ENCODE data around the gene ZBTB4. TPM values are rescaled to one million over a fixed set of nuclear protein-coding genes. Genes with fewer than 3 reads are reported as not detected.

Gene ZBTB4
- polyA plus RNA-seq, 1 donor from 2014 or later = 8.0 TPM

DNA sequence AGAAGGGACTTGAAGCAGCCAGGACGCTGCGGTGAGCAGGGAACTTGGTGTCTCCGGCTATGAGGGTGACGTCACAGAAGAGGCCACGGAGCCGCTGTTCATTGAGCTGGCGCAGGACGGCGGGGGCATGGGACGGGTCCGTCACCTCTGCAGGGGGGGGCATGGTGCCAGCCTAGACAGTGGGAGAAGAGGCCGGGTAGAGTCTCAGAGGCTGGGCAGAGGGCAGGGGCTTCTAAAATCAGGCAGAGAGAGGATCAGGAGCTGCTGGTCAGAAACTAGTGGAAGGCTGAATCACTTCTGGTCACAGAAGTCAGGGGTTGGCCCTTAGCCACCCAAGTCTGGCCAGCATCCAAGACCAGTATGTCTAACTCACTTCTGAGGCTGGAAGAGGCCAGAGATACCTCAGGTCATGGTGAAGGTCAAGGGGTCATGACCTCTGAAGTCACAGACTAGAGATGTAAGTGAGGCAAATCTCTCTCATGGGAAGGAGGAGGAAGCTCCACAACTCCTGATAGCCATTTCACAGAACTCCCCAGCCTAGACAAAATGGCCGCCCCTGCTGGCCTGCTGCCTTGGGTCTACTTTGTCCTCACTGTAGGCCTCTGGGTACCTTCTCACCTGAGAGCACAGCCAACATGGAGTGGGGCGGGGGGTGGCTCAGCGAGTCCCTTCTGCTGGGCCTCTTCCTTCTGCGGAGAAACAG, 12.6 kb downstream of the ZBTB4 start:
- no peaks in the 10 kb centered on the region for H3K9me3 ChIP-seq (ENCODE audit: low read length)
- H3K27me3 ChIP-seq (ENCODE audit: insufficient read depth, low read depth, low read length) = no peaks in the 10 kb centered on the region
- no peak overlapping the region for H3K4me2 ChIP-seq (ENCODE audit: low read length)
- H3K9ac ChIP-seq (ENCODE audit: low read length) = no peak overlapping the region
- H3K27ac ChIP-seq (ENCODE audit: low read length) = no peak overlapping the region
- no peaks in the 10 kb centered on the region for H4K20me1 ChIP-seq (ENCODE audit: insufficient read depth)
- no peak for TF ChIP-seq POLR2AphosphoS5 (IDR thresholded peaks at IDR 0.05)
- no peaks in the 10 kb centered on the region for H3K36me3 ChIP-seq (ENCODE audit: insufficient read depth, low read length)
- H3K4me3 ChIP-seq (ENCODE audit: low read length) = no peak overlapping the region
- peaks cover 3% of the 10 kb centered on the region for H3K79me2 ChIP-seq (replicated peaks; ENCODE audit: insufficient read depth, low read length)
- no peak overlapping the region for H2AFZ ChIP-seq (ENCODE audit: low read depth, low read length)
- H3K9me2 ChIP-seq (ENCODE audit: insufficient read depth, low read length) = no peaks in the 10 kb centered on the region
- no peaks in the 10 kb centered on the region for H3F3A ChIP-seq (ENCODE audit: insufficient read depth, low read length, poor library complexity, severe bottlenecking)

DNA sequence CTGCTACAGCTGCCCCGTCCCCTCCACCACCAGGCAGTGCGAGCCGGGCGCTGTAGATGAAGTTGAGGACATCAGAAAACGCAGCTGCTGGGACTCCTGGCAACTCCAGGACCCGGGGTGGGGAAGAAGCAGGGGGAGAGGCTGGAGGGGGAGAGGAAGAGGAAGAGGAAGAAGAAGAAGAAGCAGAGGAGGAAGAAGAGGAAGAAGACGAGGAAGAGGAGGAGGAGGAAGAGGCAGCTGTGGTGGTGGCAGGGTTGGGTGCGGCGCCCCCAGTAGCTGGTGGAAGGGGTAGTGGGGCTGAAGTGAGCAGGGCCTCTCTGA, 13.2 kb downstream of the ZBTB4 start:
- H3K27me3 ChIP-seq (ENCODE audit: insufficient read depth, low read depth, low read length) = no peaks in the 10 kb centered on the region
- H3K27ac ChIP-seq (ENCODE audit: low read length) = no peak overlapping the region
- H2AFZ ChIP-seq (ENCODE audit: low read depth, low read length) = no peak overlapping the region
- no peaks in the 10 kb centered on the region for H4K20me1 ChIP-seq (ENCODE audit: insufficient read depth)
- peaks cover 3% of the 10 kb centered on the region for H3K79me2 ChIP-seq (replicated peaks; ENCODE audit: insufficient read depth, low read length)
- no peak overlapping the region for H3K4me2 ChIP-seq (ENCODE audit: low read length)
- H3K36me3 ChIP-seq (ENCODE audit: insufficient read depth, low read length) = no peaks in the 10 kb centered on the region
- no peaks in the 10 kb centered on the region for H3K9me3 ChIP-seq (ENCODE audit: low read length)
- no peak overlapping the region for H3K9ac ChIP-seq (ENCODE audit: low read length)
- no peak overlapping the region for H3K4me3 ChIP-seq (ENCODE audit: low read length)
- H3K9me2 ChIP-seq (ENCODE audit: insufficient read depth, low read length) = no peaks in the 10 kb centered on the region
- no peaks in the 10 kb centered on the region for H3F3A ChIP-seq (ENCODE audit: insufficient read depth, low read length, poor library complexity, severe bottlenecking)
- no peak for TF ChIP-seq SMC3 (conservative IDR thresholded peaks at IDR 0.05; ENCODE audit: poor library complexity)
- TF ChIP-seq, protein P1, sequence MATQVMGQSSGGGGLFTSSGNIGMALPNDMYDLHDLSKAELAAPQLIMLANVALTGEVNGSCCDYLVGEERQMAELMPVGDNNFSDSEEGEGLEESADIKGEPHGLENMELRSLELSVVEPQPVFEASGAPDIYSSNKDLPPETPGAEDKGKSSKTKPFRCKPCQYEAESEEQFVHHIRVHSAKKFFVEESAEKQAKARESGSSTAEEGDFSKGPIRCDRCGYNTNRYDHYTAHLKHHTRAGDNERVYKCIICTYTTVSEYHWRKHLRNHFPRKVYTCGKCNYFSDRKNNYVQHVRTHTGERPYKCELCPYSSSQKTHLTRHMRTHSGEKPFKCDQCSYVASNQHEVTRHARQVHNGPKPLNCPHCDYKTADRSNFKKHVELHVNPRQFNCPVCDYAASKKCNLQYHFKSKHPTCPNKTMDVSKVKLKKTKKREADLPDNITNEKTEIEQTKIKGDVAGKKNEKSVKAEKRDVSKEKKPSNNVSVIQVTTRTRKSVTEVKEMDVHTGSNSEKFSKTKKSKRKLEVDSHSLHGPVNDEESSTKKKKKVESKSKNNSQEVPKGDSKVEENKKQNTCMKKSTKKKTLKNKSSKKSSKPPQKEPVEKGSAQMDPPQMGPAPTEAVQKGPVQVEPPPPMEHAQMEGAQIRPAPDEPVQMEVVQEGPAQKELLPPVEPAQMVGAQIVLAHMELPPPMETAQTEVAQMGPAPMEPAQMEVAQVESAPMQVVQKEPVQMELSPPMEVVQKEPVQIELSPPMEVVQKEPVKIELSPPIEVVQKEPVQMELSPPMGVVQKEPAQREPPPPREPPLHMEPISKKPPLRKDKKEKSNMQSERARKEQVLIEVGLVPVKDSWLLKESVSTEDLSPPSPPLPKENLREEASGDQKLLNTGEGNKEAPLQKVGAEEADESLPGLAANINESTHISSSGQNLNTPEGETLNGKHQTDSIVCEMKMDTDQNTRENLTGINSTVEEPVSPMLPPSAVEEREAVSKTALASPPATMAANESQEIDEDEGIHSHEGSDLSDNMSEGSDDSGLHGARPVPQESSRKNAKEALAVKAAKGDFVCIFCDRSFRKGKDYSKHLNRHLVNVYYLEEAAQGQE (IDR thresholded peaks at IDR 0.05; ENCODE audit: borderline replicate concordance) = no peak
- no peak for TF ChIP-seq TAF1 (IDR thresholded peaks at IDR 0.05; ENCODE audit: low read depth)
- no peak for TF ChIP-seq RAD21 (conservative IDR thresholded peaks at IDR 0.05)
- TF ChIP-seq EZH2 (IDR thresholded peaks at IDR 0.05; ENCODE audit: borderline replicate concordance, insufficient read depth, low read length, poor library complexity, severe bottlenecking) = no peak
- no peak for TF ChIP-seq POLR2AphosphoS5 (IDR thresholded peaks at IDR 0.05)
- TF ChIP-seq EP300 (conservative IDR thresholded peaks at IDR 0.05; ENCODE audit: poor library complexity, severe bottlenecking) = no peak
- TF ChIP-seq, protein P2, sequence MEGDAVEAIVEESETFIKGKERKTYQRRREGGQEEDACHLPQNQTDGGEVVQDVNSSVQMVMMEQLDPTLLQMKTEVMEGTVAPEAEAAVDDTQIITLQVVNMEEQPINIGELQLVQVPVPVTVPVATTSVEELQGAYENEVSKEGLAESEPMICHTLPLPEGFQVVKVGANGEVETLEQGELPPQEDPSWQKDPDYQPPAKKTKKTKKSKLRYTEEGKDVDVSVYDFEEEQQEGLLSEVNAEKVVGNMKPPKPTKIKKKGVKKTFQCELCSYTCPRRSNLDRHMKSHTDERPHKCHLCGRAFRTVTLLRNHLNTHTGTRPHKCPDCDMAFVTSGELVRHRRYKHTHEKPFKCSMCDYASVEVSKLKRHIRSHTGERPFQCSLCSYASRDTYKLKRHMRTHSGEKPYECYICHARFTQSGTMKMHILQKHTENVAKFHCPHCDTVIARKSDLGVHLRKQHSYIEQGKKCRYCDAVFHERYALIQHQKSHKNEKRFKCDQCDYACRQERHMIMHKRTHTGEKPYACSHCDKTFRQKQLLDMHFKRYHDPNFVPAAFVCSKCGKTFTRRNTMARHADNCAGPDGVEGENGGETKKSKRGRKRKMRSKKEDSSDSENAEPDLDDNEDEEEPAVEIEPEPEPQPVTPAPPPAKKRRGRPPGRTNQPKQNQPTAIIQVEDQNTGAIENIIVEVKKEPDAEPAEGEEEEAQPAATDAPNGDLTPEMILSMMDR (IDR thresholded peaks at IDR 0.05; ENCODE audit: poor library complexity, severe bottlenecking) = no peak
- no peak for TF ChIP-seq MXI1 (conservative IDR thresholded peaks at IDR 0.05; ENCODE audit: poor library complexity, severe bottlenecking)

All from neural cell (in vitro differentiated cells).